Ishikawa (cell line): ENCODE results near the gene KRTAP10-3.

Experiments
- CEBPB ChIP-seq: IDR thresholded peaks from 2 replicates; pipeline ENCODE4 v1.6.1; 2012
- CREB1 ChIP-seq: IDR thresholded peaks from 2 replicates; pipeline ENCODE4 v1.6.1; 2012; ENCODE audit warnings: low read depth
- EGR1 ChIP-seq: IDR thresholded peaks from 2 replicates; pipeline ENCODE4 v1.6.1; 2012
- EP300 ChIP-seq: IDR thresholded peaks from 2 replicates; pipeline ENCODE4 v1.6.1; 2012; ENCODE audit warnings: borderline replicate concordance
- FOXM1 ChIP-seq: IDR thresholded peaks from 2 replicates; pipeline ENCODE4 v1.6.1; 2012; ENCODE audit warnings: low read depth, borderline replicate concordance
- NFIC ChIP-seq: IDR thresholded peaks from 2 replicates; pipeline ENCODE4 v1.6.1; 2012
- RAD21 ChIP-seq: IDR thresholded peaks from 2 replicates; pipeline ENCODE4 v1.6.1; 2012; ENCODE audit warnings: low read depth
- TAF1 ChIP-seq: IDR thresholded peaks from 2 replicates; pipeline ENCODE4 v1.6.1; 2012; ENCODE audit warnings: low read depth, mild to moderate bottlenecking
- TCF12 ChIP-seq: IDR thresholded peaks from 2 replicates; pipeline ENCODE4 v1.6.1; 2012; ENCODE audit warnings: low read depth
- TEAD4 ChIP-seq: IDR thresholded peaks from 2 replicates; pipeline ENCODE4 v1.6.1; 2012
- YY1 ChIP-seq: IDR thresholded peaks from 2 replicates; pipeline ENCODE4 v1.6.1; 2012; ENCODE audit warnings: low read depth
- ZBTB7A ChIP-seq: IDR thresholded peaks from 2 replicates; pipeline ENCODE4 v1.6.1; 2012; ENCODE audit warnings: low read depth
- TF ChIP-seq, protein P1 (sequence below): IDR thresholded peaks from 2 replicates; pipeline ENCODE4 v1.6.1; 2012
- TF ChIP-seq, protein P2 (sequence below): IDR thresholded peaks from 2 replicates; pipeline ENCODE4 v1.6.1; 2012; ENCODE audit warnings: low read depth, mild to moderate bottlenecking
- TF ChIP-seq, protein P3 (sequence below): IDR thresholded peaks from 2 replicates; pipeline ENCODE4 v1.6.1; 2012

The KRTAP10-3 gene

DNA sequence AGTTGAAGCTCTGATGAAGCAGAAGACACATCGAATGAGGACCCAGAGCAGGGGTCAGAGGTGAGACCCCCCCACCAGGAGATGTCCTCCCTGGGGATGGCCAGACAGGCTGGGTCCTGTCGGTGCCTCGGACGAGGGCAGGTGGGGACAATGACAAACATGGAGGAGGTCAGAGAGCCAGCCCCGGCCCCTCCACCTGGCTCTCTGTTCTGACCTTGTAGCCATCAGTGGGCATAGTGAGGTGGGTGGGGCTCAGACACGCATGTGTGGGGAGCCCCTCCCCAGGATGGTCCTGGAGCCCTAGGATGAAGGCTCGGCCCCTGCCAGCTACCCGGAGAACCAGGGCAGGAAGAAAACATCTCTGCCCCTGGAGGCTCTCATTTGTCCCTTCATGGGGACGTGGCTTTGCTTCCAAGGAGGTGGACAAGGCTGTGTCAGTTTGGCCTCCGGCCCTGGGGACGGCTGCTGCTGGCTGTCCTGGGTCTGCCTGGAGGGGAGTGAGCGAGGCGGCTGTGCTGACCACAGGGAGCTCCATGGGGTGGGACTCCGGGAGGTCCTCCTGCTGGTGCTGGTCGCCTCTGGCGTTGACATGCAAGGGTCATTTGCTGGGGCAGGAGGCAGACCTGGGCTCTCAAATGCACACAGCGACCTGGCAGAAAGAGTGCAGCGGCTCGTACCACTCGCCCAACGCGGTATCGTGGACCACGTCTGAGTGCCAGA, 31.2 kb upstream of the KRTAP10-3 start:
- no peak for TF ChIP-seq TCF12
- TF ChIP-seq, protein P1, sequence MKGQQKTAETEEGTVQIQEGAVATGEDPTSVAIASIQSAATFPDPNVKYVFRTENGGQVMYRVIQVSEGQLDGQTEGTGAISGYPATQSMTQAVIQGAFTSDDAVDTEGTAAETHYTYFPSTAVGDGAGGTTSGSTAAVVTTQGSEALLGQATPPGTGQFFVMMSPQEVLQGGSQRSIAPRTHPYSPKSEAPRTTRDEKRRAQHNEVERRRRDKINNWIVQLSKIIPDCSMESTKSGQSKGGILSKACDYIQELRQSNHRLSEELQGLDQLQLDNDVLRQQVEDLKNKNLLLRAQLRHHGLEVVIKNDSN = no peak
- no peak for TF ChIP-seq TEAD4

DNA sequence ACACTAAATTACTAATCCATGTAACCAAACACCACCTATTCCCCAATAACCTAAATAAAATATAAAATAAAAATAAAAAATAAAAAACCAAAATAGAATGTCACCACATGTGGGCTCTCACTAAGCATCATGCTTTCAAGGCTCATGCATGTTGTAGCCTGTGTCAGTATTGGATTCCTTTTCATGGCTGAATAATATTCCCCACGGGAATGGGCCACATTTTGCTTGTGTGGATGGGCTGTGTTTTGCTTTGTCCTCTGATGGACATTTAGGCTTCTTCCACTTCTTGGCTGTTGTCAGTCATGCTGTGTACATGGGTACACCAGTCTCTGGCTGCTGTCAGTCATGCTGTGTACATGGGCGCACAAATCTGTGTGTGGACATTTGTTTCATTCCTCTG, 30.5 kb upstream of the KRTAP10-3 start:
- no peak for TF ChIP-seq CREB1
- no peak for TF ChIP-seq TCF12
- TF ChIP-seq, protein P2, sequence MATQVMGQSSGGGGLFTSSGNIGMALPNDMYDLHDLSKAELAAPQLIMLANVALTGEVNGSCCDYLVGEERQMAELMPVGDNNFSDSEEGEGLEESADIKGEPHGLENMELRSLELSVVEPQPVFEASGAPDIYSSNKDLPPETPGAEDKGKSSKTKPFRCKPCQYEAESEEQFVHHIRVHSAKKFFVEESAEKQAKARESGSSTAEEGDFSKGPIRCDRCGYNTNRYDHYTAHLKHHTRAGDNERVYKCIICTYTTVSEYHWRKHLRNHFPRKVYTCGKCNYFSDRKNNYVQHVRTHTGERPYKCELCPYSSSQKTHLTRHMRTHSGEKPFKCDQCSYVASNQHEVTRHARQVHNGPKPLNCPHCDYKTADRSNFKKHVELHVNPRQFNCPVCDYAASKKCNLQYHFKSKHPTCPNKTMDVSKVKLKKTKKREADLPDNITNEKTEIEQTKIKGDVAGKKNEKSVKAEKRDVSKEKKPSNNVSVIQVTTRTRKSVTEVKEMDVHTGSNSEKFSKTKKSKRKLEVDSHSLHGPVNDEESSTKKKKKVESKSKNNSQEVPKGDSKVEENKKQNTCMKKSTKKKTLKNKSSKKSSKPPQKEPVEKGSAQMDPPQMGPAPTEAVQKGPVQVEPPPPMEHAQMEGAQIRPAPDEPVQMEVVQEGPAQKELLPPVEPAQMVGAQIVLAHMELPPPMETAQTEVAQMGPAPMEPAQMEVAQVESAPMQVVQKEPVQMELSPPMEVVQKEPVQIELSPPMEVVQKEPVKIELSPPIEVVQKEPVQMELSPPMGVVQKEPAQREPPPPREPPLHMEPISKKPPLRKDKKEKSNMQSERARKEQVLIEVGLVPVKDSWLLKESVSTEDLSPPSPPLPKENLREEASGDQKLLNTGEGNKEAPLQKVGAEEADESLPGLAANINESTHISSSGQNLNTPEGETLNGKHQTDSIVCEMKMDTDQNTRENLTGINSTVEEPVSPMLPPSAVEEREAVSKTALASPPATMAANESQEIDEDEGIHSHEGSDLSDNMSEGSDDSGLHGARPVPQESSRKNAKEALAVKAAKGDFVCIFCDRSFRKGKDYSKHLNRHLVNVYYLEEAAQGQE = no peak
- TF ChIP-seq CEBPB = no peak
- TF ChIP-seq EP300 = no peak
- TF ChIP-seq YY1 = no peak
- TF ChIP-seq RAD21 = no peak
- TF ChIP-seq TAF1 = no peak
- TF ChIP-seq TEAD4 = no peak
- TF ChIP-seq FOXM1 = no peak
- TF ChIP-seq, protein P1 = no peak
- no peak for TF ChIP-seq EGR1
- no peak for TF ChIP-seq NFIC
- no peak for TF ChIP-seq ZBTB7A
- TF ChIP-seq, protein P3, sequence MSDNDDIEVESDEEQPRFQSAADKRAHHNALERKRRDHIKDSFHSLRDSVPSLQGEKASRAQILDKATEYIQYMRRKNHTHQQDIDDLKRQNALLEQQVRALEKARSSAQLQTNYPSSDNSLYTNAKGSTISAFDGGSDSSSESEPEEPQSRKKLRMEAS = no peak

DNA sequence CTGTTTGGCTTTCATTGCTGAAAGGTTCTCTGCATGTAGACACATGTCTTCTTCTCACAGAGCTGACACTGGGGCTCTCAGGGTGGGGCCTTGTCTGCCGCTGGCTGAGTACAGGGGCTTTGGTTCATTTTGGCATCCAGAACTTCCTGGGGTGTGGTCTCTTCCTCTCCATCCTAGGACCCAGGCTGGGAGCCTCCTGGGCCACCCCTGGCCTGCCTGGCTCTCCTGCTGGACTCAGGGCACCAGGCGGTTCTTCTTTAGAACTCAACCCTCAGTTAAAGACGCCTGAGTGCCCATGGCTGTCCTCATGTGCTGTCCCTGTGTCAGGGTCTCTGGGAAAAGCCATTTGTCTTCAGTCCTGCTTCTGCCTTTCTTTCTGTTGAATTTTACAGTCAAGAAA, 27.3 kb upstream of the KRTAP10-3 start:
- TF ChIP-seq CEBPB (no peak), NFIC (no peak), EGR1 (no peak), TAF1 (no peak), FOXM1 (no peak), TCF12 (no peak), ZBTB7A (no peak), EP300 (no peak)
- TF ChIP-seq, protein P1 = no peak

DNA sequence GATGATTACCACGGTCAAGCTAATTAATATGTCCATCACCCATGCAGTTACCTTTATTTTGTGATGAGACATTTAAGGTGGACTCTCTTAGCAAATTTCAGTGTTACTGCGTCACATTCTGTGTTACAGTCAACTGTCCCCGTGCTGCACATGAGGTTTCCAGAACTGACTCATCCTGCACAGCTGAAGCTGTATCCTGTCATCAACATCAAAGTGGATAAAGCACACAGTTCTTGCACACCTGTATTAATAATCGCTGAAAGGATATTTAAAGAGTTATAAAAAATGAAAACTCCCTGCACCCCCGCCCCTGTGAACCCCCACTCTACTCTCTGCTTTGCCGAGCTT, 25.2 kb upstream of the KRTAP10-3 start:
- TF ChIP-seq TAF1 (no peak), RAD21 (no peak), ZBTB7A (no peak), FOXM1 (no peak), CEBPB (no peak), EGR1 (no peak), YY1 (no peak), EP300 (no peak), CREB1 (no peak), TCF12 (no peak)
- TF ChIP-seq, protein P3 = no peak
- TF ChIP-seq, protein P1 = no peak
- TF ChIP-seq, protein P2 = no peak

DNA sequence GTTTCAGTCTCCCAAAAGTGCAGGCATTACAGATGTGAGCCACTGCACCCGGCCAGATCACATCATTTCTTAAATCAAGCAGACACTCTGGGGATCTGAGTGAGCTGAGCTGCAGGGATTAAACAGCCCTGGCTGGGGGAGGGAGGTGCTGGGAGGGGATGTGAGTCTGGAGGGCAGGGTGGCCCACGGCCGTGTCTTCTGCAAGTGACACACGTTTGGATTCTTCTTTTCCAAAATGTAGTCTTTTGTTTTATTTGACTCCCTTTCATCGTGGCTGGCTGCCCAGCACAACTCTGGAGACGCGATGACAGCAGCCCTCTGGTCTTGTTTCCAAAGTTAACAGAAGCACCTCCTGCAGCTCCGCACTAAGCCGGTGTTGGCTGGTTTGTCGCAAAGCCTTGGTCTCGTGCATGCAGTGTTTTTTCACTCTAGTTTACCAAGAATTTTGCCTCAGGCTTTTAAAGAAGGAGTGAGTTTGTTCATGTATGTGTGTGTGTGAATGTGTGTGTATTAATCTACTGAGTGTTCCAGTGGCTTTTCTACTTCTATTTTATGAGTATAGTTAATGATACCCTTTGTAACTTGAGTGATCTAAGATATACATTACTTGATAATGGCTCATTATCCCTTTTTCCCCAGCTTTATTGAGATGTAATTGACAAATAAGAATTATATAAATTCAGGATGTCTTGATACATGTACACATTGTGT, 24.6 kb upstream of the KRTAP10-3 start:
- TF ChIP-seq, protein P3 = no peak
- TF ChIP-seq YY1 (no peak), EGR1 (no peak), EP300 (no peak), ZBTB7A (no peak)
